ENCODE results near the gene TRAPPC6A.

DNA sequence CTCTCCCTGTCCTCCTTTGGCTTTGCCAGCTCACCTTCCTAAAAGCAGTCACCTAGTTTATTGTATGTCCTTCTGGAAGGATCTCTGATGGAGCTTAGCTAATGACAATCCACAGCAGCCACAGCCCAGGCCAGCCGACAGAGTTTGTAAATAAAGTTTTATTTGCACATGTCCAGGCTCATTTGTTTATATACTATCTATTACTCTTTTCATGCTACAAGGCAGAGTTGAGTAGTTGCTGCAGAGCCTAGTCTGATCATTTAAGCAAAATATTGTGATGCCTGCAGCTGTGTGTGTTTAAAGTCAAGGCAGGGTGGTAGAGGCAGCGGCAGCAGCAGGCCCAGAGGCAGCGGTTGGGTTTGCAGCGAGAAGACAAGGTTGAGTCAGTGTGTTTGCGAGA, 49.9 kb downstream of the TRAPPC6A start:
- no peak for TF ChIP-seq EZH2 (IDR thresholded peaks at IDR 0.05; ENCODE audit: low read length, missing control alignments)
- TF ChIP-seq, protein P1, sequence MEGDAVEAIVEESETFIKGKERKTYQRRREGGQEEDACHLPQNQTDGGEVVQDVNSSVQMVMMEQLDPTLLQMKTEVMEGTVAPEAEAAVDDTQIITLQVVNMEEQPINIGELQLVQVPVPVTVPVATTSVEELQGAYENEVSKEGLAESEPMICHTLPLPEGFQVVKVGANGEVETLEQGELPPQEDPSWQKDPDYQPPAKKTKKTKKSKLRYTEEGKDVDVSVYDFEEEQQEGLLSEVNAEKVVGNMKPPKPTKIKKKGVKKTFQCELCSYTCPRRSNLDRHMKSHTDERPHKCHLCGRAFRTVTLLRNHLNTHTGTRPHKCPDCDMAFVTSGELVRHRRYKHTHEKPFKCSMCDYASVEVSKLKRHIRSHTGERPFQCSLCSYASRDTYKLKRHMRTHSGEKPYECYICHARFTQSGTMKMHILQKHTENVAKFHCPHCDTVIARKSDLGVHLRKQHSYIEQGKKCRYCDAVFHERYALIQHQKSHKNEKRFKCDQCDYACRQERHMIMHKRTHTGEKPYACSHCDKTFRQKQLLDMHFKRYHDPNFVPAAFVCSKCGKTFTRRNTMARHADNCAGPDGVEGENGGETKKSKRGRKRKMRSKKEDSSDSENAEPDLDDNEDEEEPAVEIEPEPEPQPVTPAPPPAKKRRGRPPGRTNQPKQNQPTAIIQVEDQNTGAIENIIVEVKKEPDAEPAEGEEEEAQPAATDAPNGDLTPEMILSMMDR (conservative IDR thresholded peaks at IDR 0.05 in 1 of 2, IDR thresholded peaks at IDR 0.05 in 1 of 2; ENCODE audit: low read depth in 1 of 2, low read length in 2 of 2) = no peak

Measured in fibroblast of lung (primary cell).